ENCODE data around the gene IQSEC2.

- TF ChIP-seq ZNF274 (IDR thresholded peaks at IDR 0.05; ENCODE audit: low read depth, low read length) (no peak), YY1 (IDR thresholded peaks at IDR 0.05; ENCODE audit: insufficient read depth, insufficient read length) (no peak), SUZ12 (IDR thresholded peaks at IDR 0.05; ENCODE audit: extremely low read depth, insufficient read depth, insufficient read length) (no peak)
These were observed 34.9 kb upstream of the IQSEC2 start for GRCh38 chrX:53316111-53316859.
